Stimulated activated CD8-positive, alpha-beta memory T cell treated with anti-CD3 and anti-CD28 coated beads, Interleukin-7, amount 100 ng/mL, for 48 hours (primary cell): ENCODE data around the gene FAAH.
"Not testable (repeated sequence)": the region's sequence is repeated elsewhere in the genome, so short reads cannot be mapped to it uniquely, and the experiment has no call there.

Experiments
- DNase-seq, 2 donors: peaks; one replicate each; pipeline ENCODE4 v3.0.0-alpha.2; 2020; ENCODE audit warnings: low read depth in 1 of 2; ENCODE audit errors: extremely low read depth in 1 of 2

The FAAH gene

GRCh38 chr1:46394108-46394871, at the start of gene FAAH:
Gene FAAH, plus strand, starts transcription at chr1:46394317. Its CDS starts 32 bp downstream, at chr1:46394349.
- DNase-seq: no peak

GRCh38 chr1:46344481-46344880, 49.6 kb upstream of the FAAH start:
- DNase-seq: no peak

GRCh38 chr1:46345281-46345680, 48.8 kb upstream of the FAAH start:
- no peak for DNase-seq

GRCh38 chr1:46352363-46352762, 41.8 kb upstream of the FAAH start:
- no peak for DNase-seq

- DNase-seq: not testable (repeated sequence)
Measured at GRCh38 chr1:46355920-46356319, 38.2 kb upstream of the FAAH start.

- DNase-seq: no peak
Measured at GRCh38 chr1:46362158-46362557, 32.0 kb upstream of the FAAH start.

- DNase-seq: no peak
Measured at GRCh38 chr1:46363121-46363520, 31.0 kb upstream of the FAAH start.

GRCh38 chr1:46364612-46365011, 29.5 kb upstream of the FAAH start:
- DNase-seq: no peak

- not testable (repeated sequence) for DNase-seq
Measured at GRCh38 chr1:46365796-46366195, 28.3 kb upstream of the FAAH start.

GRCh38 chr1:46367072-46367471, 27.0 kb upstream of the FAAH start:
- DNase-seq: no peak

- not testable (repeated sequence) for DNase-seq
Measured at GRCh38 chr1:46367701-46368100, 26.4 kb upstream of the FAAH start.

- DNase-seq: no peak
Measured at GRCh38 chr1:46368791-46369190, 25.3 kb upstream of the FAAH start.

- DNase-seq: no peak
Measured at GRCh38 chr1:46369542-46370213, 24.4 kb upstream of the FAAH start.

GRCh38 chr1:46370214-46370633, 23.9 kb upstream of the FAAH start:
- no peak for DNase-seq

GRCh38 chr1:46372431-46372830, 21.7 kb upstream of the FAAH start:
- DNase-seq: no peak

GRCh38 chr1:46379996-46380395, 14.1 kb upstream of the FAAH start:
- no peak for DNase-seq

- DNase-seq: no peak
Measured at GRCh38 chr1:46380508-46380907, 13.6 kb upstream of the FAAH start.

GRCh38 chr1:46393510-46393909, 607 bp upstream of the FAAH start:
- no peak for DNase-seq

- no peak for DNase-seq
Measured at GRCh38 chr1:46394872-46395465, 852 bp downstream of the FAAH start.

- no peak for DNase-seq
Measured at GRCh38 chr1:46396441-46397398, 2.6 kb downstream of the FAAH start.

GRCh38 chr1:46399307-46399706, 5.2 kb downstream of the FAAH start:
- DNase-seq: no peak
